NCI-H2107 (cell line): ENCODE measurements around the gene CACNA1I.

Experiments used
- DNase-seq: peaks from one replicate; lab custom pipeline; 2025; lab: John Stamatoyannopoulos, UW

Gene CACNA1I

GRCh38 chr22:39568278-39568981, 2.1 kb upstream of the CACNA1I start:
- DNase-seq = no peak

GRCh38 chr22:39569066-39569465, 1.5 kb upstream of the CACNA1I start:
- no peak for DNase-seq

GRCh38 chr22:39570226-39570625, 327 bp upstream of the CACNA1I start:
- no peak for DNase-seq

- no peak for DNase-seq
These were observed 985 bp downstream of the CACNA1I start for GRCh38 chr22:39571538-39571937.

- no peak for DNase-seq
These were observed 4.4 kb downstream of the CACNA1I start for GRCh38 chr22:39574779-39575551.

GRCh38 chr22:39575552-39575825, 4.9 kb downstream of the CACNA1I start:
- DNase-seq = no peak

GRCh38 chr22:39576027-39576426, 5.5 kb downstream of the CACNA1I start:
- DNase-seq = no peak

GRCh38 chr22:39577366-39577765, 6.8 kb downstream of the CACNA1I start:
- no peak for DNase-seq

GRCh38 chr22:39577900-39578299, 7.3 kb downstream of the CACNA1I start:
- DNase-seq = no peak

- no peak for DNase-seq
These were observed 9.5 kb downstream of the CACNA1I start for GRCh38 chr22:39580006-39580441.

- no peak for DNase-seq
These were observed 10.2 kb downstream of the CACNA1I start for GRCh38 chr22:39580795-39581194.

- DNase-seq = no peak
These were observed 10.8 kb downstream of the CACNA1I start for GRCh38 chr22:39581303-39581702.

- no peak for DNase-seq
These were observed 12.6 kb downstream of the CACNA1I start for GRCh38 chr22:39583066-39583667.

GRCh38 chr22:39589875-39590274, 19.3 kb downstream of the CACNA1I start:
- DNase-seq = no peak

GRCh38 chr22:39592081-39593065, 21.8 kb downstream of the CACNA1I start:
- DNase-seq = no peak

- DNase-seq = no peak
These were observed 22.7 kb downstream of the CACNA1I start for GRCh38 chr22:39593066-39593930.

GRCh38 chr22:39593931-39594285, 23.4 kb downstream of the CACNA1I start:
- no peak for DNase-seq

- DNase-seq = no peak
These were observed 23.9 kb downstream of the CACNA1I start for GRCh38 chr22:39594411-39594810.

- no peak for DNase-seq
These were observed 25.1 kb downstream of the CACNA1I start for GRCh38 chr22:39595622-39596172.

- no peak for DNase-seq
These were observed 26.0 kb downstream of the CACNA1I start for GRCh38 chr22:39596601-39597000.
